Left ventricle myocardium inferior (tissue), 1 donor: ENCODE results near the gene GSDMA. TPM values are rescaled to one million over a fixed set of nuclear protein-coding genes. Genes with fewer than 3 reads are reported as not detected.

Source experiments
- DNase-seq: peaks from one replicate; pipeline ENCODE4 v3.0.0-alpha.2; 2020
- H3K27ac ChIP-seq: fragments of 200-600 bp; replicated peaks from 2 replicates; pipeline ENCODE4 v1.8.0; 2021
- H3K27me3 ChIP-seq: fragments of 200-600 bp; 2 replicates; pipeline ENCODE4 v1.8.0; 2021; ENCODE audit warnings: low read depth
- H3K36me3 ChIP-seq: fragments of 200-600 bp; 2 replicates; pipeline ENCODE4 v1.8.0; 2021
- H3K4me1 ChIP-seq: fragments of 200-600 bp; 2 replicates; pipeline ENCODE4 v1.8.0; 2021
- H3K4me3 ChIP-seq: fragments of 200-600 bp; 2 replicates; pipeline ENCODE4 v1.8.0; 2021; ENCODE audit warnings: mild to moderate bottlenecking, moderate library complexity
- H3K9me3 ChIP-seq: fragments of 200-600 bp; replicated peaks from 2 replicates; pipeline ENCODE4 v1.8.0; 2021
- CTCF ChIP-seq: fragments of 200-600 bp; IDR thresholded peaks from 2 replicates; pipeline ENCODE4 v1.8.0; 2021; ENCODE audit warnings: antibody characterized with exemption, mild to moderate bottlenecking, borderline replicate concordance
- intact Hi-C: fragments of 100-400 bp; cut with micrococcal nuclease; formaldehyde crosslinking; loops from one replicate; pipeline ENCODE4 v1.11.0; 2022
- microRNA-seq: library from miRNA; unstranded; fragments of <30 nt; microRNA quantifications from one replicate; pipeline ENCODE4 v1.2.0, GENCODE V29; 2020
- total RNA-seq: library from RNA; stranded (reverse); fragmentation: NEBNext Ultra II Directional; extraction: Animal tissue kit (Norgen Biotek cat#: 25700); gene quantifications from one replicate; pipeline ENCODE4 v1.2.1, GENCODE V29; 2021
- donor health status: DM: no; HTN: yes; CAD: no; lungs with severe emphysema.

Gene GSDMA
- total RNA-seq, 1 donor from 2014 or later = 0.66 TPM

- intact Hi-C loops = no loop called here
- no peak for DNase-seq
- Histone ChIP-seq H3K4me1 (peaks cover 50% of the 10 kb centered on the region), H3K4me3 (no peak overlapping the region), H3K9me3 (no peaks in the 10 kb centered on the region), H3K36me3 (peaks cover 85% of the 10 kb centered on the region), H3K27ac (no peak overlapping the region), H3K27me3 (no peaks in the 10 kb centered on the region)
- TF ChIP-seq CTCF = no peak
Measured at GRCh38 chr17:40024901-40025300, 62.1 kb downstream of the GSDMA start.

- TF ChIP-seq CTCF = no peak
- Histone ChIP-seq H3K36me3 (peaks cover 85% of the 10 kb centered on the region), H3K4me1 (peaks cover 50% of the 10 kb centered on the region), H3K27me3 (no peaks in the 10 kb centered on the region), H3K9me3 (no peaks in the 10 kb centered on the region), H3K4me3 (no peak overlapping the region), H3K27ac (no peak overlapping the region)
- intact Hi-C loops = no loop called here
- no peak for DNase-seq
Measured at GRCh38 chr17:40025559-40025958, 62.8 kb downstream of the GSDMA start.

- intact Hi-C loops = no loop called here
- DNase-seq = no peak
- Histone ChIP-seq H3K4me1 (peaks cover 46% of the 10 kb centered on the region), H3K27me3 (no peaks in the 10 kb centered on the region), H3K36me3 (peaks cover 85% of the 10 kb centered on the region), H3K9me3 (no peaks in the 10 kb centered on the region), H3K4me3 (no peak overlapping the region), H3K27ac (no peak overlapping the region)
- no peak for TF ChIP-seq CTCF
Measured at GRCh38 chr17:40025991-40026815, 63.4 kb downstream of the GSDMA start.

- intact Hi-C loops = no loop called here
- peaks cover 85% of the 10 kb centered on the region for H3K36me3 ChIP-seq
- H3K9me3 ChIP-seq = no peaks in the 10 kb centered on the region
Measured at GRCh38 chr17:40026816-40027613, 64.2 kb downstream of the GSDMA start.

More at GRCh38 chr17:40026816-40027613, 64.2 kb downstream of the GSDMA start:
- no peak overlapping the region for H3K4me3 ChIP-seq
- peak; percentile 79 for DNase-seq
- no peaks in the 10 kb centered on the region for H3K27me3 ChIP-seq
- TF ChIP-seq CTCF = peak; percentile 94
- H3K27ac ChIP-seq = no peak overlapping the region
- H3K4me1 ChIP-seq = peaks cover 45% of the 10 kb centered on the region

Small RNAs within 50 kb of the gene (microRNA-seq; reads per million reads assigned to microRNA genes)
- gene MIR6884 = not detected

Other genes starting within 250 kb of the GSDMA start
- 57.1 TPM for gene MIEN1, start 232.5 kb upstream of the GSDMA start, total RNA-seq
- 1.1 TPM for gene GRB7, start 225.1 kb upstream of the GSDMA start, total RNA-seq
- gene IKZF3, start 98.7 kb upstream of the GSDMA start, total RNA-seq = 0.16 TPM
- gene ZPBP2, start 94.8 kb upstream of the GSDMA start, total RNA-seq = not detected
- gene GSDMB, start 44.4 kb upstream of the GSDMA start, total RNA-seq = 2.8 TPM
- 44.7 TPM for gene ORMDL3, start 35.4 kb upstream of the GSDMA start, total RNA-seq
- gene LRRC3C, start 35.3 kb upstream of the GSDMA start, total RNA-seq = not detected
- gene PSMD3, start 17.8 kb downstream of the GSDMA start, total RNA-seq = 86.7 TPM
- gene CSF3, start 52.4 kb downstream of the GSDMA start, total RNA-seq = not detected
- gene MED24, start 91.4 kb downstream of the GSDMA start, total RNA-seq = 58.2 TPM
- gene THRA, start 100.0 kb downstream of the GSDMA start, total RNA-seq = 78.3 TPM
- gene NR1D1, start 137.6 kb downstream of the GSDMA start, total RNA-seq = 19.1 TPM
- gene MSL1, start 159.0 kb downstream of the GSDMA start, total RNA-seq = 39.8 TPM
- gene CASC3, start 177.5 kb downstream of the GSDMA start, total RNA-seq = 44.0 TPM
- 3.7 TPM for gene RAPGEFL1, start 214.5 kb downstream of the GSDMA start, total RNA-seq